Upper lobe of left lung (tissue), 6 donors: Measurements from ENCODE around the gene GTPBP4. TPM values are rescaled to one million over a fixed set of nuclear protein-coding genes. Genes with fewer than 3 reads are reported as not detected.
A peak's percentile ranks its signal among the peaks of the same experiment; 100 is the strongest.

Source experiments
- ATAC-seq, 2 donors: fragments of 200-7000 bp; cut with Tn5 transposase; one replicate each; pipeline ENCODE4 v1.9.1; 2022; ENCODE audit warnings: mild to moderate bottlenecking in 2 of 2, moderate library complexity in 2 of 2; ENCODE audit not compliant: low FRiP score in 2 of 2
- DNase-seq, 2 donors: peaks; one replicate each; pipeline ENCODE4 v3.0.0-alpha.2; 2019 to 2020
- H3K27ac ChIP-seq, 4 donors: fragments of 200-600 bp; sonication (generic); one replicate each; pipeline ENCODE4 v1.5.1; 2016 to 2019
- H3K27me3 ChIP-seq, 4 donors: fragments of 200-600 bp; sonication (generic); one replicate each; pipeline ENCODE4 v1.5.1; 2017 to 2019
- H3K36me3 ChIP-seq, 4 donors: fragments of 200-600 bp; sonication (generic); one replicate each; pipeline ENCODE4 v1.5.1; 2016 to 2019
- H3K4me1 ChIP-seq, 4 donors: fragments of 200-600 bp; sonication (generic); one replicate each; pipeline ENCODE4 v1.5.1; 2018 to 2019
- H3K4me3 ChIP-seq, 4 donors: fragments of 200-600 bp; sonication (generic); one replicate each; pipeline ENCODE4 v1.5.1; 2017 to 2019; ENCODE audit warnings: mild to moderate bottlenecking in 2 of 4, moderate library complexity in 1 of 4
- H3K9me3 ChIP-seq, 4 donors: fragments of 200-600 bp; sonication (generic); one replicate each; pipeline ENCODE4 v1.5.1; 2018 to 2019
- CTCF ChIP-seq, 6 experiments: fragments of 450-650 bp in 4 of 6; fragments of 200-600 bp in 2 of 6; sonication (generic) in 2 of 6; IDR thresholded peaks; one replicate each; pipeline ENCODE4 v1.5.1; 2016 to 2019; ENCODE audit warnings: antibody characterized with exemption in 6 of 6
- EP300 ChIP-seq, 4 donors: sonication (generic); formaldehyde crosslinking; IDR thresholded peaks; one replicate each; pipeline ENCODE4 v1.5.1; 2017; ENCODE audit warnings: antibody characterized with exemption in 4 of 4, control low read depth in 2 of 4
- POLR2A ChIP-seq, 4 donors: fragments of 450-650 bp; IDR thresholded peaks; one replicate each; pipeline ENCODE4 v1.5.1; 2016 to 2017; ENCODE audit warnings: antibody characterized with exemption in 4 of 4, mild to moderate bottlenecking in 2 of 4
- POLR2AphosphoS5 ChIP-seq, 2 donors: sonication (generic); formaldehyde crosslinking; IDR thresholded peaks; one replicate each; pipeline ENCODE4 v1.5.1; 2017; ENCODE audit warnings: antibody characterized with exemption in 2 of 2
- WGBS, 2 donors: methylation state at CpG; one replicate each; pipeline ENCODE4 v1.1.5; 2017 to 2018; 5-methylcytosine and 5-hydroxymethylcytosine counted together
- total RNA-seq, 6 donors: library from RNA; depleted of rRNA in 4 of 6; stranded (reverse); fragments of >200 nt in 4 of 6; gene quantifications; one replicate each; pipeline versions ENCODE4 v1.1.0 to v1.2.1, GENCODE V29; 2016 to 2021
- donor health status: DM: no; HTN: no; CAD: no; lungs with moderate emphysema.
- donor health status: DM: no; HTN: yes; CAD: no; lungs with severe emphysema.

The GTPBP4 gene
- total RNA-seq: 10 to 100 TPM; 22.0 to 41.9 (median 33.3) TPM

- Histone ChIP-seq H3K36me3 (peaks cover 0 to 8% (median 1%) of the 10 kb centered on the region in 4 donors), H3K27ac (peak within 1 kb of the TSS; percentile 89 to 95 (median 92)), H3K27me3 (no peaks in the 10 kb centered on the region), H3K9me3 (no peaks in the 10 kb centered on the region), H3K4me3 (peak within 1 kb of the TSS; percentile 68 to 86 (median 73)), H3K4me1 (peaks cover 20 to 36% (median 26%) of the 10 kb centered on the region in 4 donors)
- TF ChIP-seq CTCF (IDR thresholded peaks at IDR 0.05): peak in 3 of 6 experiments; percentile 15 to 64 (median 35)
- peak in 1 of 4 donors; percentile 36 for TF ChIP-seq EP300 (IDR thresholded peaks at IDR 0.05)
- peak in 2 of 4 donors; percentile 75 to 90 for TF ChIP-seq POLR2A (IDR thresholded peaks at IDR 0.05)
- TF ChIP-seq POLR2AphosphoS5 (IDR thresholded peaks at IDR 0.05): peak; percentile 85 to 92
- DNase-seq: peak; percentile 96 to 98
- WGBS, 2 donors: 0% methylated on average over 8 to 63 of the region's 74 CpGs
- peak; percentile 96 to 99 for ATAC-seq
These were observed at the start of gene GTPBP4 for GRCh38 chr10:987870-988666. GTPBP4 (plus strand) TSS chr10:988434; CDS start chr10:988480, 46 bp downstream.

GRCh38 chr10:938941-939678 is 49.1 kb upstream of the GTPBP4 start:
- Histone ChIP-seq H3K9me3 (no peaks in the 10 kb centered on the region), H3K27ac (no peak overlapping the region), H3K27me3 (no peaks in the 10 kb centered on the region), H3K36me3 (no peaks in the 10 kb centered on the region), H3K4me1 (peaks cover under 1 to 3% (median 2%) of the 10 kb centered on the region in 4 donors), H3K4me3 (no peak overlapping the region)
- no peak for TF ChIP-seq POLR2A (IDR thresholded peaks at IDR 0.05)
- TF ChIP-seq CTCF (IDR thresholded peaks at IDR 0.05): no peak
- TF ChIP-seq POLR2AphosphoS5 (IDR thresholded peaks at IDR 0.05): no peak
- TF ChIP-seq EP300 (IDR thresholded peaks at IDR 0.05): no peak
- WGBS, 2 donors: 78 to 90% methylated on average over 10 of the region's 10 CpGs
- DNase-seq (peak in 1 of 2 donors; percentile 35), ATAC-seq (no peak)

- peak overlapping the region in 1 of 4 donors; percentile 5 for H3K27ac ChIP-seq
- H3K27me3 ChIP-seq: no peaks in the 10 kb centered on the region
- TF ChIP-seq CTCF (IDR thresholded peaks at IDR 0.05) (no peak), EP300 (IDR thresholded peaks at IDR 0.05) (no peak), POLR2AphosphoS5 (IDR thresholded peaks at IDR 0.05) (no peak), POLR2A (IDR thresholded peaks at IDR 0.05) (no peak)
- WGBS, 2 donors: 87 to 91% methylated on average over 17 of the region's 17 CpGs
- H3K9me3 ChIP-seq: no peaks in the 10 kb centered on the region
- DNase-seq (peak in 1 of 2 donors; percentile 45), ATAC-seq (no peak)
- H3K36me3 ChIP-seq: no peaks in the 10 kb centered on the region
- no peak overlapping the region for H3K4me3 ChIP-seq
- peaks cover 4 to 10% (median 7%) of the 10 kb centered on the region in 4 donors for H3K4me1 ChIP-seq
These were observed 44.8 kb upstream of the GTPBP4 start for GRCh38 chr10:943334-944033.

- H3K4me1 ChIP-seq: peaks cover 4 to 10% (median 7%) of the 10 kb centered on the region in 4 donors
- H3K27ac ChIP-seq: peak overlapping the region; percentile 60 to 72 (median 64)
- TF ChIP-seq POLR2AphosphoS5 (IDR thresholded peaks at IDR 0.05): peak; percentile 51 to 63
- TF ChIP-seq POLR2A (IDR thresholded peaks at IDR 0.05): no peak
- no peak for TF ChIP-seq EP300 (IDR thresholded peaks at IDR 0.05)
- peak; percentile 79 to 95 for ATAC-seq
- H3K9me3 ChIP-seq: no peaks in the 10 kb centered on the region
- 49% methylated on average over 11 to 14 of the region's 14 CpGs for WGBS, 2 donors
- peak; percentile 85 to 90 for DNase-seq
- peak overlapping the region in 1 of 4 donors; percentile 7 for H3K4me3 ChIP-seq
- H3K36me3 ChIP-seq: no peaks in the 10 kb centered on the region
- H3K27me3 ChIP-seq: no peaks in the 10 kb centered on the region
These were observed 44.0 kb upstream of the GTPBP4 start for GRCh38 chr10:944034-944831.
